ENCODE results near the gene ZNF644.
"Not testable (repeated sequence)": the region's sequence is repeated elsewhere in the genome, so short reads cannot be mapped to it uniquely, and the experiment has no call there.

DNA sequence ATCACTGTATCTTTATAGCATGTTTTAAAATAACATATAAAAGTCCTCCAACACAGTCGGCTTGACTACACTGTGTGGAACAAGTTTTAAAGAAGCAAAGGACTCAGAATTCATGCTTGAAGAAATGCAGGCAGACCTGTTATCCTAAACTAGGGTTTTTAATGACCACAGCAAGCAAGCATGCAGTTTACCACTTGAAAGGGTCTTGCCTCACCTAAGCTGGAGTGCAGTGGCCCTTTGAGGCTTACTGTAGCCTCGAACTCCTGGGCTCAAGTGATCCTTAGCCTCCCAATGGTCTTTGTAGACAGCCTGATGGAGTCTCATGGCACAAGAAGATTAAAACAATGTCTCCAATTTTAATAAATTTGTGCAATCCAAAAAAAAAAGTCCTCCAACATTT is 27.7 kb upstream of the ZNF644 start:
- TF ChIP-seq, protein P1, sequence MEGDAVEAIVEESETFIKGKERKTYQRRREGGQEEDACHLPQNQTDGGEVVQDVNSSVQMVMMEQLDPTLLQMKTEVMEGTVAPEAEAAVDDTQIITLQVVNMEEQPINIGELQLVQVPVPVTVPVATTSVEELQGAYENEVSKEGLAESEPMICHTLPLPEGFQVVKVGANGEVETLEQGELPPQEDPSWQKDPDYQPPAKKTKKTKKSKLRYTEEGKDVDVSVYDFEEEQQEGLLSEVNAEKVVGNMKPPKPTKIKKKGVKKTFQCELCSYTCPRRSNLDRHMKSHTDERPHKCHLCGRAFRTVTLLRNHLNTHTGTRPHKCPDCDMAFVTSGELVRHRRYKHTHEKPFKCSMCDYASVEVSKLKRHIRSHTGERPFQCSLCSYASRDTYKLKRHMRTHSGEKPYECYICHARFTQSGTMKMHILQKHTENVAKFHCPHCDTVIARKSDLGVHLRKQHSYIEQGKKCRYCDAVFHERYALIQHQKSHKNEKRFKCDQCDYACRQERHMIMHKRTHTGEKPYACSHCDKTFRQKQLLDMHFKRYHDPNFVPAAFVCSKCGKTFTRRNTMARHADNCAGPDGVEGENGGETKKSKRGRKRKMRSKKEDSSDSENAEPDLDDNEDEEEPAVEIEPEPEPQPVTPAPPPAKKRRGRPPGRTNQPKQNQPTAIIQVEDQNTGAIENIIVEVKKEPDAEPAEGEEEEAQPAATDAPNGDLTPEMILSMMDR (IDR thresholded peaks at IDR 0.05; ENCODE audit: insufficient read depth, low read depth, low read length) = not testable (repeated sequence)
- not testable (repeated sequence) for TF ChIP-seq EZH2 (IDR thresholded peaks at IDR 0.05; ENCODE audit: insufficient read depth, low read length)
